Activated CD4-positive, alpha-beta T cell treated with anti-CD3 and anti-CD28 coated beads, Interleukin-2, amount 50 U/mL, for 1 hour (primary cell): Measurements from ENCODE around the gene TRIM3.

ENCODE experiments used
- DNase-seq: peaks from one replicate; pipeline ENCODE4 v3.0.0-alpha.2; 2020

The TRIM3 gene

GRCh38 chr11:6400431-6401345 lies 73.1 kb downstream of the TRIM3 start:
- DNase-seq, result no peak
